Measurements from ENCODE around the gene ANLN.
"Not testable (repeated sequence)": the region's sequence is repeated elsewhere in the genome, so short reads cannot be mapped to it uniquely, and the experiment has no call there.

Gene ANLN

GRCh38 chr7:36420307-36420706 lies 30.6 kb downstream of the ANLN start:
- no peak for DNase-seq

- no peak for DNase-seq
These were observed 32.4 kb downstream of the ANLN start for GRCh38 chr7:36422072-36422471.

GRCh38 chr7:36423633-36424032 lies 34.0 kb downstream of the ANLN start:
- DNase-seq = no peak

GRCh38 chr7:36430186-36430585 lies 40.5 kb downstream of the ANLN start:
- no peak for DNase-seq

- DNase-seq = no peak
These were observed 41.2 kb downstream of the ANLN start for GRCh38 chr7:36430881-36431280.

- DNase-seq = no peak
These were observed 48.5 kb downstream of the ANLN start for GRCh38 chr7:36438211-36438610.

- no peak for DNase-seq
These were observed 50.0 kb downstream of the ANLN start for GRCh38 chr7:36439624-36440023.

- DNase-seq = peak; percentile 18 to 37
These were observed 51.2 kb downstream of the ANLN start for GRCh38 chr7:36440880-36441279.

- DNase-seq = no peak
These were observed 51.8 kb downstream of the ANLN start for GRCh38 chr7:36441344-36442022.

- DNase-seq = no peak
These were observed 59.2 kb downstream of the ANLN start for GRCh38 chr7:36448781-36449379.

GRCh38 chr7:36449685-36450084 lies 60.0 kb downstream of the ANLN start:
- no peak for DNase-seq

- DNase-seq = no peak
These were observed 64.1 kb downstream of the ANLN start for GRCh38 chr7:36453769-36454168.

- DNase-seq = no peak
These were observed 66.0 kb downstream of the ANLN start for GRCh38 chr7:36455646-36456045.

GRCh38 chr7:36456138-36456537 lies 66.5 kb downstream of the ANLN start:
- no peak for DNase-seq

- DNase-seq = no peak
These were observed 66.9 kb downstream of the ANLN start for GRCh38 chr7:36456548-36456947.

- no peak for DNase-seq
These were observed 69.7 kb downstream of the ANLN start for GRCh38 chr7:36459236-36459960.

GRCh38 chr7:36460811-36461429 lies 71.3 kb downstream of the ANLN start:
- no peak for DNase-seq

GRCh38 chr7:36462551-36463137 lies 73.0 kb downstream of the ANLN start:
- DNase-seq = no peak

- DNase-seq = no peak
These were observed 74.6 kb downstream of the ANLN start for GRCh38 chr7:36464271-36464670.

- not testable (repeated sequence) for DNase-seq
These were observed 76.3 kb downstream of the ANLN start for GRCh38 chr7:36466001-36466400.

- no peak for DNase-seq
These were observed 78.9 kb downstream of the ANLN start for GRCh38 chr7:36468370-36469101.

GRCh38 chr7:36469236-36469635 lies 79.6 kb downstream of the ANLN start:
- DNase-seq = no peak
